HCT116 (cell line): Measurements from ENCODE around the gene FHIT.

Source experiments
- CTCF ChIP-seq, 3 experiments: fragments of 200-600 bp in 1 of 3; sonication (generic) in 1 of 3; IDR thresholded peaks in 2 of 3; conservative IDR thresholded peaks in 1 of 3; 2 replicates each; pipeline ENCODE4 v1.5.1; 2012 to 2017; ENCODE audit warnings: low read depth in 2 of 3, low read length in 2 of 3, antibody characterized with exemption in 1 of 3, borderline replicate concordance in 1 of 3, control low read depth in 1 of 3, mild to moderate bottlenecking in 1 of 3, mixed read lengths in 1 of 3, mixed run types in 1 of 3, moderate library complexity in 1 of 3; ENCODE audit not compliant: insufficient read depth in 1 of 3
- EGR1 ChIP-seq: IDR thresholded peaks from 2 replicates; pipeline ENCODE4 v1.6.1; 2012; ENCODE audit warnings: low read depth
- EZH2 ChIP-seq: fragments of 200-600 bp; sonication (generic); IDR thresholded peaks from 2 replicates; pipeline ENCODE4 v1.6.1; 2017; ENCODE audit warnings: antibody characterized with exemption, mixed run types
- EZH2phosphoT487 ChIP-seq: fragments of 200-600 bp; IDR thresholded peaks from 2 replicates; pipeline ENCODE4 v1.6.1; 2018; ENCODE audit warnings: antibody characterized with exemption, borderline replicate concordance
- MAX ChIP-seq: IDR thresholded peaks from 2 replicates; pipeline ENCODE4 v1.6.1; 2012
- POLR2A ChIP-seq: IDR thresholded peaks from 2 replicates; pipeline ENCODE4 v1.7.0; 2011; ENCODE audit warnings: borderline replicate concordance; ENCODE audit not compliant: insufficient read depth, insufficient read length; ENCODE audit errors: extremely low read depth
- ZNF274 ChIP-seq: fragments of 200-500 bp; sonication (Bioruptor generic); IDR thresholded peaks from 2 replicates; pipeline ENCODE4 v1.6.1; 2014; ENCODE audit warnings: mild to moderate bottlenecking, low read depth, low read length, inconsistent platforms

GRCh38 chr3:60935709-60936108 is 315.5 kb downstream of the FHIT start:
- TF ChIP-seq EZH2 = no peak
- TF ChIP-seq MAX = peak; percentile 59
- no peak for TF ChIP-seq EZH2phosphoT487
- TF ChIP-seq ZNF274 = no peak
- no peak for TF ChIP-seq POLR2A
- no peak for TF ChIP-seq CTCF (IDR thresholded peaks at IDR 0.05 in 2 of 3, conservative IDR thresholded peaks at IDR 0.05 in 1 of 3; ENCODE audit: borderline replicate concordance in 1 of 3, insufficient read depth in 1 of 3, low read depth in 2 of 3, low read length in 2 of 3)
- TF ChIP-seq EGR1 = no peak
